GM12878 (cell line): ENCODE measurements around the gene FIZ1. TPM values are rescaled to one million over a fixed set of nuclear protein-coding genes. Genes with fewer than 3 reads are reported as not detected.

Experiments
- ATF2 ChIP-seq: IDR thresholded peaks from 2 replicates; pipeline ENCODE4 v1.6.1; 2012; ENCODE audit warnings: low read length, inconsistent platforms
- BHLHE40 ChIP-seq, 2 experiments: fragments of 450-650 bp in 1 of 2; IDR thresholded peaks; 2 replicates each; pipeline ENCODE4 v1.6.1; 2011 to 2017; ENCODE audit warnings: low read depth in 2 of 2, borderline replicate concordance in 1 of 2, improper control_type of control experiment in 1 of 2, low read length in 1 of 2, mild to moderate bottlenecking in 1 of 2
- CREM ChIP-seq: IDR thresholded peaks from 2 replicates; pipeline ENCODE4 v1.6.1; 2014; ENCODE audit warnings: antibody characterized with exemption, low read depth
- E2F8 ChIP-seq: fragments of 450-650 bp; IDR thresholded peaks from 2 replicates; pipeline ENCODE4 v1.6.1; 2018; ENCODE audit warnings: mild to moderate bottlenecking, low read depth, moderate library complexity; ENCODE audit not compliant: partially characterized antibody
- FOXK2 ChIP-seq: fragments of 450-650 bp; IDR thresholded peaks from 2 replicates; pipeline ENCODE4 v1.6.1; 2017; ENCODE audit warnings: mild to moderate bottlenecking, moderate library complexity
- KLF5 ChIP-seq: fragments of 450-650 bp; IDR thresholded peaks from 2 replicates; pipeline ENCODE4 v1.6.1; 2014; ENCODE audit warnings: mild to moderate bottlenecking; ENCODE audit not compliant: partially characterized antibody
- MEF2B ChIP-seq: fragments of 450-650 bp; IDR thresholded peaks from 2 replicates; pipeline ENCODE4 v1.6.1; 2018; ENCODE audit warnings: mild to moderate bottlenecking, moderate library complexity; ENCODE audit not compliant: partially characterized antibody, poor library complexity, severe bottlenecking
- MTA2 ChIP-seq: fragments of 450-650 bp; IDR thresholded peaks from 2 replicates; pipeline ENCODE4 v1.6.1; 2016; ENCODE audit warnings: low read depth, mild to moderate bottlenecking, moderate library complexity
- NR2C1 ChIP-seq: fragments of 450-650 bp; IDR thresholded peaks from 2 replicates; pipeline ENCODE4 v1.6.1; 2017; ENCODE audit warnings: antibody characterized with exemption, mild to moderate bottlenecking, moderate library complexity
- NR2C2 ChIP-seq: IDR thresholded peaks from 2 replicates; pipeline ENCODE4 v1.6.1; 2011; ENCODE audit warnings: borderline replicate concordance, low read depth; ENCODE audit not compliant: control insufficient read depth, insufficient read length
- PAX5 ChIP-seq: IDR thresholded peaks from 2 replicates; pipeline ENCODE4 v1.6.1; 2011; ENCODE audit warnings: low read depth, low read length, borderline replicate concordance
- RFX5 ChIP-seq: IDR thresholded peaks from 2 replicates; pipeline ENCODE4 v1.6.1; 2011; ENCODE audit warnings: low read depth, low read length, improper control_type of control experiment
- SKIL ChIP-seq: fragments of 450-650 bp; IDR thresholded peaks from 2 replicates; pipeline ENCODE4 v1.6.1; 2017; ENCODE audit warnings: mild to moderate bottlenecking, low read depth, inconsistent platforms; ENCODE audit not compliant: poor library complexity, severe bottlenecking
- SMC3 ChIP-seq: IDR thresholded peaks from 2 replicates; pipeline ENCODE4 v1.6.1; 2011; ENCODE audit warnings: low read length, improper control_type of control experiment, borderline replicate concordance
- WRNIP1 ChIP-seq: IDR thresholded peaks from 2 replicates; pipeline ENCODE4 v1.6.1; 2011; ENCODE audit warnings: low read depth, low read length, improper control_type of control experiment, borderline replicate concordance
- ZBED1 ChIP-seq: IDR thresholded peaks from 2 replicates; pipeline ENCODE4 v1.6.1; 2016; ENCODE audit warnings: borderline replicate concordance
- polyA plus RNA-seq, 11 experiments: library from polyadenylated mRNA; depleted of rRNA in 4 of 11; unstranded in 6 of 11; stranded (reverse) in 5 of 11; fragments of >200 nt; fragmentation: Nextera tagmentation in 4 of 11; fragmentation: Illumina TruSeq in 1 of 11; extraction: Ambion mirVana in 4 of 11; extraction: Trizol in 1 of 11; gene quantifications; 1 replicate in 1 of 11; 2 replicates in 10 of 11; pipeline versions ENCODE4 v1.2.1 to v1.2.3, GENCODE V29; 2011 to 2016; ENCODE audit warnings: inconsistent platforms in 2 of 11, missing spikeins in 2 of 11, low read depth in 1 of 11
- total RNA-seq, 4 experiments: library from RNA; depleted of rRNA in 3 of 4; stranded (reverse); fragments of >200 nt in 3 of 4; fragmentation: Illumina TruSeq in 1 of 4; extraction: Trizol in 1 of 4; gene quantifications; 2 replicates each; pipeline versions ENCODE4 v1.2.1 to v1.2.3, GENCODE V29; 2013 to 2021
- TF ChIP-seq, protein P1 (sequence below): IDR thresholded peaks from 2 replicates; pipeline ENCODE4 v1.6.1; 2012; ENCODE audit warnings: low read depth, low read length, improper control_type of control experiment

FIZ1 gene
- total and polyA plus RNA-seq, 10 of the 15 experiments (the other 5 are each of a cell fraction or from before 2014, with no cell fraction given), result 0.60 to 16.8 (median 4.2) TPM

GRCh38 chr19:55643003-55643886 is 43.9 kb upstream of the FIZ1 start, which contains the start of gene ZNF581 (continued):
- peak; percentile 16 to 71; a peak in 2 of 4 replicates for TF ChIP-seq BHLHE40 (IDR thresholded peaks at IDR 0.05; ENCODE audit: borderline replicate concordance in 1 of 2, low read depth in 2 of 2, low read length in 1 of 2)
- 0 out of 2 replicates have a peak, but pooled peaks have one; percentile 45 for TF ChIP-seq WRNIP1
- TF ChIP-seq ATF2, result no peak
- TF ChIP-seq RFX5, result no peak
- no peak for TF ChIP-seq NR2C2
- TF ChIP-seq FOXK2, result no peak
- TF ChIP-seq, protein P1, sequence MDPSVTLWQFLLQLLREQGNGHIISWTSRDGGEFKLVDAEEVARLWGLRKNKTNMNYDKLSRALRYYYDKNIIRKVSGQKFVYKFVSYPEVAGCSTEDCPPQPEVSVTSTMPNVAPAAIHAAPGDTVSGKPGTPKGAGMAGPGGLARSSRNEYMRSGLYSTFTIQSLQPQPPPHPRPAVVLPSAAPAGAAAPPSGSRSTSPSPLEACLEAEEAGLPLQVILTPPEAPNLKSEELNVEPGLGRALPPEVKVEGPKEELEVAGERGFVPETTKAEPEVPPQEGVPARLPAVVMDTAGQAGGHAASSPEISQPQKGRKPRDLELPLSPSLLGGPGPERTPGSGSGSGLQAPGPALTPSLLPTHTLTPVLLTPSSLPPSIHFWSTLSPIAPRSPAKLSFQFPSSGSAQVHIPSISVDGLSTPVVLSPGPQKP, result peak; percentile 72
- TF ChIP-seq SMC3, result no peak
- peak; percentile 60; the same call in 1 of the 2 replicates for TF ChIP-seq MTA2
- peak; percentile 62 for TF ChIP-seq SKIL
- TF ChIP-seq PAX5, result peak; percentile 69; the same call in 1 of the 2 replicates
- TF ChIP-seq KLF5, result no peak
- peak; percentile 68 for TF ChIP-seq NR2C1
- TF ChIP-seq ZBED1, result 0 out of 2 replicates have a peak, but pooled peaks have one; percentile 48
- peak; percentile 83 for TF ChIP-seq E2F8
- peak; percentile 73 for TF ChIP-seq CREM
- no peak for TF ChIP-seq MEF2B
